Measurements from ENCODE around the gene PADI3.

GRCh38 chr1:17251701-17252376, 2.9 kb downstream of the PADI3 start:
- TF ChIP-seq CTCF (IDR thresholded peaks at IDR 0.05) (no peak), POLR2A (IDR thresholded peaks at IDR 0.05; ENCODE audit: low read depth) (no peak), POLR2AphosphoS5 (IDR thresholded peaks at IDR 0.05) (no peak), EP300 (IDR thresholded peaks at IDR 0.05) (no peak)
